K562 (cell line): ENCODE data around the gene HOXB5. TPM values are rescaled to one million over a fixed set of nuclear protein-coding genes. Genes with fewer than 3 reads are reported as not detected.

Experiments
- ADNP ChIP-seq: fragments of 200-800 bp; sonication (Bioruptor generic); IDR thresholded peaks from 2 replicates; pipeline ENCODE4 v1.6.1; 2016; ENCODE audit warnings: missing genetic modification characterization, missing compliant biosample characterization
- FOXJ3 ChIP-seq: sonication (generic); formaldehyde crosslinking; IDR thresholded peaks from 2 replicates; pipeline ENCODE4 v1.4.0; 2020; ENCODE audit warnings: mild to moderate bottlenecking, missing genetic modification reagents
- GTF2A2 ChIP-seq: IDR thresholded peaks from 2 replicates; pipeline ENCODE4 v1.6.1; 2016; ENCODE audit warnings: mild to moderate bottlenecking, missing genetic modification characterization, missing compliant biosample characterization
- NFIC ChIP-seq: fragments of 450-650 bp; IDR thresholded peaks from 2 replicates; pipeline ENCODE4 v1.6.1; 2017; ENCODE audit warnings: mild to moderate bottlenecking, inconsistent platforms
- NFIX ChIP-seq: fragments of 250-450 bp; sonication (Bioruptor Pico); IDR thresholded peaks from 2 replicates; pipeline ENCODE4 v1.4.0; 2020; ENCODE audit warnings: low read depth, mild to moderate bottlenecking, moderate library complexity
- NR2F6 ChIP-seq: fragments of 450-650 bp; formaldehyde crosslinking; IDR thresholded peaks from 2 replicates; pipeline ENCODE4 v1.4.0; 2020; ENCODE audit warnings: mild to moderate bottlenecking
- RBM22 ChIP-seq: fragments of 200-400 bp; formaldehyde crosslinking; IDR thresholded peaks from 2 replicates; pipeline ENCODE4 v1.6.1; 2018; ENCODE audit warnings: low read length, low read depth; ENCODE audit not compliant: poor library complexity, severe bottlenecking
- SIRT6 ChIP-seq: IDR thresholded peaks from one replicate; pipeline ENCODE4 v1.6.1; 2012; ENCODE audit warnings: low read depth, mild to moderate bottlenecking, control low read depth, inconsistent platforms, low read length, moderate library complexity
- SMARCE1 ChIP-seq: fragments of 450-650 bp; IDR thresholded peaks from 2 replicates; pipeline ENCODE4 v1.7.1; 2016; ENCODE audit warnings: mild to moderate bottlenecking
- SRSF1 ChIP-seq: fragments of 200-400 bp; formaldehyde crosslinking; IDR thresholded peaks from 2 replicates; pipeline ENCODE4 v1.6.1; 2017; ENCODE audit warnings: mild to moderate bottlenecking, low read depth, low read length, moderate library complexity
- TFAP4 ChIP-seq: sonication (generic); formaldehyde crosslinking; IDR thresholded peaks from 2 replicates; pipeline ENCODE4 v1.8.0; 2022; ENCODE audit warnings: missing genetic modification reagents, mild to moderate bottlenecking, moderate library complexity, borderline replicate concordance
- ZFP1 ChIP-seq: fragments of 450-650 bp; formaldehyde crosslinking; IDR thresholded peaks from 2 replicates; pipeline ENCODE4 v1.4.0; 2020; ENCODE audit warnings: mild to moderate bottlenecking, mixed read lengths
- ZNF277 ChIP-seq: fragments of 250-450 bp; sonication (Bioruptor Pico); IDR thresholded peaks from 2 replicates; pipeline ENCODE4 v1.8.0; 2022; ENCODE audit warnings: inconsistent platforms, mild to moderate bottlenecking, moderate library complexity, borderline replicate concordance
- ZNF318 ChIP-seq, 2 experiments: fragments of 450-650 bp; IDR thresholded peaks; 2 replicates each; pipeline ENCODE4 v1.6.1; 2016; ENCODE audit warnings: mild to moderate bottlenecking in 2 of 2, borderline replicate concordance in 1 of 2, low read depth in 1 of 2, moderate library complexity in 1 of 2
- polyA plus RNA-seq, 8 experiments: library from polyadenylated mRNA; depleted of rRNA in 4 of 8; stranded (reverse) in 5 of 8; unstranded in 3 of 8; fragments of >200 nt; fragmentation: Nextera tagmentation in 2 of 8; fragmentation: Illumina TruSeq in 1 of 8; extraction: Ambion mirVana in 2 of 8; extraction: Trizol in 1 of 8; gene quantifications; 2 replicates each; pipeline versions ENCODE4 v1.2.1 to v1.2.3, GENCODE V29; 2011 to 2014; ENCODE audit warnings: inconsistent platforms in 1 of 8, missing spikeins in 1 of 8
- total RNA-seq, 7 experiments: library from RNA; depleted of rRNA in 6 of 7; stranded (reverse); fragments of >200 nt in 6 of 7; fragmentation: Illumina TruSeq in 2 of 7; extraction: Trizol in 2 of 7; gene quantifications; 2 replicates each; pipeline versions ENCODE4 v1.2.1 to v1.2.3, GENCODE V29; 2011 to 2021; ENCODE audit warnings: low replicate concordance in 1 of 7

The HOXB5 gene
- total and polyA plus RNA-seq, 9 of the 15 experiments (the other 6 are each of a cell fraction or from before 2014, with no cell fraction given), result 0.24 to 2.7 (median 0.65) TPM

- no peak for TF ChIP-seq TFAP4
- TF ChIP-seq SRSF1, result no peak
- TF ChIP-seq ZNF318 (IDR thresholded peaks at IDR 0.05; ENCODE audit: borderline replicate concordance in 1 of 2, low read depth in 1 of 2), result no peak
- no peak for TF ChIP-seq NR2F6 (CRISPR knock-in tag)
- peak; percentile 90 for TF ChIP-seq NFIC
- TF ChIP-seq SIRT6, result no peak
- no peak for TF ChIP-seq FOXJ3 (CRISPR knock-in tag)
- no peak for TF ChIP-seq RBM22
- TF ChIP-seq GTF2A2 (tag), result 0 out of 2 replicates have a peak, but pooled peaks have one; percentile 35
- TF ChIP-seq ZFP1 (CRISPR knock-in tag), result no peak
- TF ChIP-seq ZNF277 (CRISPR knock-in tag), result no peak
- TF ChIP-seq ADNP (tag), result no peak
- TF ChIP-seq SMARCE1, result peak; percentile 89
- TF ChIP-seq NFIX (CRISPR knock-in tag), result no peak
Measured at GRCh38 chr17:48630925-48631692, 37.5 kb upstream of the HOXB5 start (continued).
